ENCODE measurements around the gene USP21. TPM values are rescaled to one million over a fixed set of nuclear protein-coding genes. Genes with fewer than 3 reads are reported as not detected.

Gene USP21
- total and polyA plus RNA-seq, 9 of the 15 experiments (the other 6 are each of a cell fraction or from before 2014, with no cell fraction given), result 4.9 to 52.4 (median 21.6) TPM

- TF ChIP-seq NFE2L1 (tag; IDR thresholded peaks at IDR 0.05; ENCODE audit: borderline replicate concordance, low read depth), result no peak
- TF ChIP-seq, protein P1, sequence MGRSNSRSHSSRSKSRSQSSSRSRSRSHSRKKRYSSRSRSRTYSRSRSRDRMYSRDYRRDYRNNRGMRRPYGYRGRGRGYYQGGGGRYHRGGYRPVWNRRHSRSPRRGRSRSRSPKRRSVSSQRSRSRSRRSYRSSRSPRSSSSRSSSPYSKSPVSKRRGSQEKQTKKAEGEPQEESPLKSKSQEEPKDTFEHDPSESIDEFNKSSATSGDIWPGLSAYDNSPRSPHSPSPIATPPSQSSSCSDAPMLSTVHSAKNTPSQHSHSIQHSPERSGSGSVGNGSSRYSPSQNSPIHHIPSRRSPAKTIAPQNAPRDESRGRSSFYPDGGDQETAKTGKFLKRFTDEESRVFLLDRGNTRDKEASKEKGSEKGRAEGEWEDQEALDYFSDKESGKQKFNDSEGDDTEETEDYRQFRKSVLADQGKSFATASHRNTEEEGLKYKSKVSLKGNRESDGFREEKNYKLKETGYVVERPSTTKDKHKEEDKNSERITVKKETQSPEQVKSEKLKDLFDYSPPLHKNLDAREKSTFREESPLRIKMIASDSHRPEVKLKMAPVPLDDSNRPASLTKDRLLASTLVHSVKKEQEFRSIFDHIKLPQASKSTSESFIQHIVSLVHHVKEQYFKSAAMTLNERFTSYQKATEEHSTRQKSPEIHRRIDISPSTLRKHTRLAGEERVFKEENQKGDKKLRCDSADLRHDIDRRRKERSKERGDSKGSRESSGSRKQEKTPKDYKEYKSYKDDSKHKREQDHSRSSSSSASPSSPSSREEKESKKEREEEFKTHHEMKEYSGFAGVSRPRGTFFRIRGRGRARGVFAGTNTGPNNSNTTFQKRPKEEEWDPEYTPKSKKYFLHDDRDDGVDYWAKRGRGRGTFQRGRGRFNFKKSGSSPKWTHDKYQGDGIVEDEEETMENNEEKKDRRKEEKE (IDR thresholded peaks at IDR 0.05; ENCODE audit: borderline replicate concordance in 1 of 2, control insufficient read depth in 1 of 2, low read depth in 2 of 2, low read length in 1 of 2), result no peak
- TF ChIP-seq TCF7 (IDR thresholded peaks at IDR 0.05; ENCODE audit: borderline replicate concordance), result no peak
- TF ChIP-seq RAD21 (CRISPR knock-in tag; conservative IDR thresholded peaks at IDR 0.05 in 1 of 2, IDR thresholded peaks at IDR 0.05 in 1 of 2), result peak in 1 of 2 experiments; percentile 36; a peak in 2 of 4 replicates
- no peak for TF ChIP-seq CCNT2 (IDR thresholded peaks at IDR 0.05; ENCODE audit: borderline replicate concordance, extremely low read depth, insufficient read length, low read depth, low read length)
- TF ChIP-seq ZNF57 (CRISPR knock-in tag; IDR thresholded peaks at IDR 0.05), result no peak
- TF ChIP-seq HDAC2 (IDR thresholded peaks at IDR 0.05), result no peak
- TF ChIP-seq HES1 (IDR thresholded peaks at IDR 0.05; ENCODE audit: low read depth), result no peak
- TF ChIP-seq NEUROD1 (IDR thresholded peaks at IDR 0.05; ENCODE audit: borderline replicate concordance, low read depth, low read length, partially characterized antibody), result peak; percentile 20
- no peak for TF ChIP-seq TSHZ1 (CRISPR knock-in tag; IDR thresholded peaks at IDR 0.05)
- no peak for TF ChIP-seq KHSRP (IDR thresholded peaks at IDR 0.05)
- TF ChIP-seq GTF2E2 (tag; IDR thresholded peaks at IDR 0.05), result peak; percentile 48; the same call in 1 of the 2 replicates
- TF ChIP-seq GATAD2B (IDR thresholded peaks at IDR 0.05; ENCODE audit: borderline replicate concordance), result no peak
Measured at GRCh38 chr1:161119092-161119903, 40.0 kb upstream of the USP21 start (continued).
